NCI-H526 treated with DMSO at 0.1 percent for 48 hours (cell line): ENCODE data around the gene CERS3.

Experiments
- DNase-seq: peaks from one replicate; lab custom pipeline; 2025; lab: John Stamatoyannopoulos, UW

The CERS3 gene

DNA sequence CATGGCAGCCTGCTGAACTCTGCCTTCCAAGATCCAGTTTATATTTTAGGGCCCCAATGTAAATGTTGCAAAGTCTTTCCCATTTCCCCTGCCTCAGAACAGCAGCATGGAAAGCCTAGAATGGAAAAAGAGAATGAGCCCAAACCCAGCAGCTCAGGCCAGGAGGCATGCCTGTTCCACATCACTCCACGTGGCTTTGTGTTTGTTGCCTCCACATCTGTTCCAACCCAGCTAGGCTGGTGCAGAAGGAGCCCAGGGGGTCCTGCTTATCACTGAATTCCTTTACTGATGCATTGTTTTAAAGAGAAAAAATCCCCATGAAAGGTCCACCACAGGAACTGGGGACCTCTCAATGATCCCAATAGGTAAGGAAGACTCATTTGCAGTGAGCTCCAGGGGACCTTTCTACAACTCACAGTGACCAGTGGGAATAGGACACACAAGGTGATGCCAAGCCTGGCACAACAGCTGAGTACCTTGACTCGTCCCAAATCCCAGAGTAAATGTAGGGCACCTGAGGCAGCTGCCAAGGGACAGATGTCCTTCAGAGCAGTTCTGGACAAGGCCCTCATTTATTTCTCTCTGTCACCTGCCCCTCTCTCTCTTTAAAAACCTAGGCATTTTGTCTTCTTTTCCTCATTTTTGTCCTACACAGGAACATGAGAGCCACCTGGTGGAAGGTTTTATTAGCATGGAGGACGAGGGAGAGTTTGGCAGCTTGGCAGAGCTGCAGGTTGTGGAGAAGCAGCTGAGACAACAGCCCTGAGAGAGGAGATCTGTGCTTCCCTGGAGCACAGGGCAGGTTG, 145.2 kb downstream of the CERS3 start:
- no peak for DNase-seq

DNA sequence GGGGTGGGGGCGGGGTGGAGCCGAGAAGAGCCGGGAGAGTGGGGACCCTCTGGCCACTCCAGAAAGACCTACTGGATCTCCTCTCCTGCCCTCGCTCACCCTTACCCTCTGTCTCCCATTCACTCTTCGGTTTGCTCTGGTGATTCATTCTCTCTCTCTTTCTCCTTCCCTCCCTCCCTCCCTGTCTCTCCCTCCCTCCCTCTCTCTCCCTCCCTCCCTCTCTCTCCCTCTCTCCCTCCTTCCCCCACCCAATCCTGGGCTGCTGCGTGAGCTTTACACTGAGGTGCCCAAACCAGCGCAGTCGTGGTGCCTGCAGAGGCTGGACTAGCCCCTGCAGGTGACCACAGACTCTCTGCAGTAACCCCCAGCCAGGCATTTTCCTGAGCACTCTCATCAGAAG, 154.8 kb downstream of the CERS3 start:
- DNase-seq = no peak

DNA sequence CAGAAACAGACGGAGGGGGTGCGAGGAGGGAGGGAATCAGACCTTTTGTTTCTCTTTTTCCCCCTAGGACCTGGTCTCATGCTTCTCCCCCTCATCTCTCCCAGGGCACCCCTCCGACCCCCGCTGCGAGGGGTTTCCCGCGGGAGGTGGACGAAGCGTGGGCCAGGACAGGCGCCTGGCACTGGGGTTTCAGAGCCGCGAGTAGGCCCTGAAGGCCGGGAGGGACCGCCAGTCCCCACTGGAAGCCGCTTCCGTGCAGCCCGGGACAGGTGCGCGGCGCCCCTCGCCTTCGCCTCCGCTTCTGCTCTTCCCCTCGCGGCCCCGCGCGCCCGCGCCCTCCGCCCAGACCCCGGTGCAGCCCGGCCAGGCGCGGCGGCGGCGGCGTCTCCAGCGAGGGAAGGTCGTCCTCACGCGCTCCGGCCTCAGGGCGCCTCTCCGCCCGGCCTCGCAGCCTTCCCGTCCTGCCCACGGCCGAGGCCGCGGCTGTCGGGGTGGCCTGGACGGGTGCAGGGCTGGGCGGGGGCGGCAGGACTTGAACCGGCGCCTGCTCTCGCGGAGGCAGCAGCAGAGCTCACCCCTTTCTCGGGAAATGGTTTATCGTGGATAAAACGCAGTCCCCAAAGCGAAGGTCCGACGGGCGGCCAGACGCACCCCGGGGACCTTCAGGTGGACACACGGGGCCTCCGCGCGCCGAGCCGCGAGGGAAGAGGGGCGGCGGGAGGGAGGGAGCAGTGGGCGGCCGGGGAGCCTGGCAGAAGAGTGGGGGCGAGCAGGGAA, 155.4 kb downstream of the CERS3 start:
- no peak for DNase-seq

DNA sequence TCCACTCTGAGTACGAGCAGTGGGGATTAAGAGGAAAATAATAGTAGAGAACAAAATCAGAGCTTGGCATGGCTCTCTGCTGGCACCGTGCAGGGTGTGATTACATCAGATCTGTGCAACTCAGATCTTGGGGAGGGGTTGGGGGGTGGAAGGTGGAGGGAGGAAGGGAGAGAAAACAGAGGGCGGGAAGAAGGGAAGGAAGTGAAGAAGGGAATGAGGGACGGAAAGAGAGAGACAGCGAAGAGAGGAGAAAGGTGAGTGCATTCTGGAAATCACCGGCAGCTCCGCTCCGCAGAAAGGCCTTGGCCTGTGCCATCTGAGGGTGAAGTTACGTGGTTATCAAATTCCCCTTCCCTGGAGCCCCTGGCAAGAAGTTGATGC, 156.0 kb downstream of the CERS3 start:
- DNase-seq = no peak

DNA sequence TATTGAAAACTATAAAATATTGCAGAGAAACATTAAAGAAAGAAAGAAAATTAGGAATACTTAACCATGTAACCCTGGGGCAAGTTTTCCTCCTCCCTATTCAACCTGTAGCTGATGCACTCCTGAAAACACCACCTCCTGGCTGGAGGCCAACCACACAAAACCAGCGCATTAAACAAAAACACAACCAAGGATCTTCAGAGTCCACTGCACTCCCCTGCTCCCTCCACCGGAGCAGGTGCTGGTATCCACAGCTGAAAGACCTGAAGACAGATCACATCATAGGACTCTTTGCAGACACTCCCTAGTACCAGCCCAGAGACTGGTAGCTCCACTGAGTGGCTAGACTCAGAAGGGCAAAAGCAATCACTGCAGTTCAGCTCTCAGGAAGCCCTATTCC, 173.4 kb downstream of the CERS3 start:
- DNase-seq = no peak

DNA sequence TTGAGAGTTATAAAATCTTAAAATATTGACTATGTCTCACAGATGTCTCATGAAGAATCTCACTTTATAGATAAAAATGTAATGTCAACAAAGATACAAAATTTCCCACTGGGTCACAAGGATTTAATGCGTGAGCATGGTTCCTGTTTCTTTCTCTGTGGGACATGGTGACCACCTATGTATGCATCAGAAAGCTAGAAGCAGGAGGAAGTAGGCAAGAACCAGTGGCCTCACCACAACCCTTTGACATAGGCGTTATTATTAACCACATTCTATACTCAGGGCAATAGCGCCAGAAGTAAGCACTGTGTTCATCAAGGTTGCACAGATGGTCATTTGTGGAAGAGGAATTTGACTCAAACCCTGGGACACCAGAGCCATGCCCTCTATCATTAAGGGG, 175.3 kb downstream of the CERS3 start:
- no peak for DNase-seq

DNA sequence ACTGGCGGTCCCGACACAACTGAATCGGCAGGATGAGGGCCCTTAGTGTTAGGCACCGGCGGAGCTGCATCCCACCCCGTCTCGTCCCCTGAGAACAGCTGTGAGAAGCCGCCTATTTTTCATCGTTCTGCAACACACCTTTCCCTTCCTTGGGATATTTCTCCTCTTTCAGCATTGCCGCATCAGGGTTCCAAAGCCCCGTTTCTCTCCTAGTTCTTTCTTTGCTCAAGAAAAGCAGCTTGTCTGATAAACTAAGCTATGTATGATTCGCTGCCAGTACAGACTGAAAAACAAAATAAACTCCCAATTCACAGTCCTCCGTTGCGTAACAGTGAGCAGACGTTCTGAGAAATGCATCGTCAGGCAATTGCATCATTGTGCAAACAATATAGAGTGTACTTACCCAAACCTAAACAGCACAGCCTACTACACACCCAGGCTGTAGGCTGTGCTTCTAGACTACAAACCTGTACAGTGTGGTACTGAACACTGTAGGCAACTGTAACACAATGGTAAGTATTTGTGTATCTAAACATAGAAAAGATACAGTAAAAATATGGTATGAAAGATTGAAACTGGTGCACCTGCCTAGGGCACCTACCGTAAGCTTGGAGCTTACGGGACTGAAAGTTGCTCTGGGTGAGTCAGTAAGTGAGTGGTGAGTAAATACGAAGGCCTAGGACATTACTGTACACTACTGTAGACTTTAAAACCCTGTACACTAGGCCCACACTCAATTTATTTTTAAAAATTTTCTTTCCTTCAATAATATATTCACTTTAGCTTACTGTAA, 178.1 kb downstream of the CERS3 start:
- DNase-seq = no peak
